OCI-LY1 (cell line): ENCODE data around the gene MACF1.

ENCODE experiments used
- CTCF ChIP-seq: fragments of 200-600 bp; sonication (generic), shearing (Covaris generic); IDR thresholded peaks from 2 replicates; pipeline ENCODE4 v1.5.1; 2017; ENCODE audit warnings: mild to moderate bottlenecking, antibody characterized with exemption, low read length, moderate library complexity, mixed read lengths
- EZH2 ChIP-seq: fragments of 200-600 bp; sonication (generic), shearing (Covaris generic); IDR thresholded peaks from 2 replicates; pipeline ENCODE4 v1.8.0; 2017; ENCODE audit warnings: borderline replicate concordance, mixed run types, mild to moderate bottlenecking, antibody characterized with exemption, low read length, moderate library complexity, mixed read lengths

GRCh38 chr1:39440856-39441255 is 236.4 kb downstream of the MACF1 start:
- TF ChIP-seq CTCF: no peak
- no peak for TF ChIP-seq EZH2
